Prostate gland (tissue), 2 donors: ENCODE results near the gene TRIO. TPM values are rescaled to one million over a fixed set of nuclear protein-coding genes. Genes with fewer than 3 reads are reported as not detected.

ENCODE experiments used
- DNase-seq: peaks from one replicate; pipeline ENCODE4 v3.0.0-alpha.2; 2019; ENCODE audit warnings: low spot score
- H3K27ac ChIP-seq, 2 donors: fragments of 200-600 bp; sonication (generic); 2 replicates each; pipeline ENCODE4 v1.5.1; 2017 to 2019
- H3K27me3 ChIP-seq: fragments of 200-600 bp; sonication (generic); replicated peaks from 2 replicates; pipeline ENCODE4 v1.5.1; 2019; ENCODE audit not compliant: insufficient read depth
- H3K36me3 ChIP-seq, 2 donors: fragments of 200-600 bp; sonication (generic); 1 replicate in 1 of 2; 2 replicates in 1 of 2; pipeline versions ENCODE4 v1.5.1 to v1.8.1; 2017 to 2019
- H3K4me1 ChIP-seq: fragments of 200-600 bp; sonication (generic); replicated peaks from 2 replicates; pipeline ENCODE4 v1.5.1; 2019
- H3K4me3 ChIP-seq, 2 donors: fragments of 200-600 bp; sonication (generic); 2 replicates each; pipeline ENCODE4 v1.5.1; 2017 to 2019
- H3K9me3 ChIP-seq: fragments of 200-600 bp; sonication (generic); 2 replicates; pipeline ENCODE4 v1.5.1; 2017
- CTCF ChIP-seq, 4 experiments: fragments of 200-600 bp in 2 of 4; fragments of 450-650 bp in 2 of 4; sonication (generic) in 2 of 4; IDR thresholded peaks; 1 replicate in 3 of 4; 2 replicates in 1 of 4; pipeline ENCODE4 v1.5.1; 2016 to 2019; ENCODE audit warnings: antibody characterized with exemption in 4 of 4, mild to moderate bottlenecking in 2 of 4, moderate library complexity in 2 of 4
- POLR2A ChIP-seq: fragments of 450-650 bp; IDR thresholded peaks from one replicate; pipeline ENCODE4 v1.6.1; 2016; ENCODE audit warnings: antibody characterized with exemption, mild to moderate bottlenecking
- POLR2AphosphoS5 ChIP-seq: sonication (generic); formaldehyde crosslinking; IDR thresholded peaks from one replicate; pipeline ENCODE4 v1.6.1; 2017; ENCODE audit warnings: antibody characterized with exemption
- WGBS: methylation state at CpG from one replicate; pipeline ENCODE4 v1.1.5; 2018; 5-methylcytosine and 5-hydroxymethylcytosine counted together
- intact Hi-C: fragments of 100-400 bp; cut with DNase I; formaldehyde crosslinking; loops from one replicate; pipeline ENCODE4 v1.14.2; 2022
- total RNA-seq, 2 donors: library from RNA; depleted of rRNA; stranded (reverse); fragments of >200 nt; gene quantifications; one replicate each; pipeline ENCODE4 v1.1.0, GENCODE V29; 2016

Gene TRIO
- total RNA-seq, 2 donors from 2014 or later: 90.3 to 197 TPM

DNA sequence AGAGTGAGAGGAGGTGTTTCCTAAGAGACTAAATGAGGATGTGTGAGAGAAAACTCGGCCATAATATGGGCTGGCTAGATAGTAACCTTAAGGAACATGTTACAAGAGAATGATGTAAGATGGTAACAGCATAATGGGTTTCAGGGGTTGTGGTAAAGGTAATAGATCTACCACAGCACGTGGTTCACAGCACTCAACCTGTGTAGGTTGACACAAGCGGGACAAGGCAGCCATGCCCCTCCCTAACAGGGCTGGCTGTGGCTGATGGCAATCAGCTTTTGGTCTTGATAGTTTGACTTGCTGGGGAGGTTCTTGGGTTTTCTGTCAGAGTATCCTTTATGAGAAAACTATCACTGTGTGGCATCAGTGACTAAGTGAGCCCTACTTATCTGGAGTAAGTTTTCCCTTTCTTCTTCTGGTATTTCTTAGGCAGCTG lies 138.6 kb downstream of the TRIO start:
- DNase-seq: no peak
- TF ChIP-seq CTCF (IDR thresholded peaks at IDR 0.05): no peak

GRCh38 chr5:14283139-14283538 lies 140.0 kb downstream of the TRIO start:
- H3K36me3 ChIP-seq: no peaks in the 10 kb centered on the region
- no peak for TF ChIP-seq POLR2A
- TF ChIP-seq POLR2AphosphoS5: no peak
- no peak for TF ChIP-seq CTCF (IDR thresholded peaks at IDR 0.05)
- DNase-seq: no peak
- 84% methylated on average over 4 of the region's 4 CpGs for WGBS
- H3K9me3 ChIP-seq: no peaks in the 10 kb centered on the region
- no peaks in the 10 kb centered on the region for H3K27me3 ChIP-seq
- intact Hi-C loops: no loop called here
- no peak overlapping the region for H3K27ac ChIP-seq
- H3K4me3 ChIP-seq: no peak overlapping the region
- H3K4me1 ChIP-seq: no peaks in the 10 kb centered on the region

More for the DNA sequence above, 138.6 kb downstream of the TRIO start:
- H3K36me3 ChIP-seq: no peaks in the 10 kb centered on the region
- no peak overlapping the region for H3K4me3 ChIP-seq
- no peaks in the 10 kb centered on the region for H3K9me3 ChIP-seq
- no peaks in the 10 kb centered on the region for H3K4me1 ChIP-seq
- no peaks in the 10 kb centered on the region for H3K27me3 ChIP-seq
- no peak overlapping the region for H3K27ac ChIP-seq
- intact Hi-C loops: no loop called here
- 73% methylated on average over 3 of the region's 3 CpGs for WGBS

DNA sequence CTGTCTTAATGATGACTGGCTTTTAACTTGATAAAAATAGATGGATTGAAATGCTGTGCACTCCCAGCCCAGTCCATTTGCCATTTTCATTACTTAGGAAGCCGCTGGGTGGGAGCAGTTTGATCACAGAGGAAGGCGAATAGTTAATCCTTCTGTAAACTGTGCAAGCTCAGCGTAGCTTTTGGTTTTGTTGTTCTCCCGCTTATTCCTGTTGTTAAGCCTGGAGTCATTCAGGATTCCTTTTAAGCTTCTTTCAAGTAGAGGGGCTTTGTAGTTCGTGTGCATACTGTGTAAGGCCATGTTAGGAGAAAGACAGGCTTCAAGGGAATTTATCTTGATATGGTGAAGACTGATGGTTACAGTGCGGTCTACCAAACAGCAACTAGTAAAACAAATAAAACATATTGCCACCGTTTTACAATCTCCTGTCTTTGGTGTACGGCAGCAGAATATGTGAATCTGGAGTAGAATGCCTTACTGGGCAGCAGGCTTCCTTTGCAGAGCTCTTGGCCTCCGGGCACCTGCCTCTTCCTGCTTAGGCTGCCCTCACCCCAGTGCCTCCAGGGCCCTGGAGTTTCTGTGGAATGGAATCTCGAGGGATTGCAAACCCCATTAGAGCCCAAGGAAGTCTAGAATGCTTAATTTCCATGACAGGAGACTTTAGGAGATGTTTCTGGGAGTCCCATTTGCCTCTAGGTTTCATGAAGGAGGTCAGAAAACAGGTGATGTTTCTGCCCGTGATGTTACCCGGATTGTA lies 141.4 kb downstream of the TRIO start:
- TF ChIP-seq CTCF (IDR thresholded peaks at IDR 0.05): no peak
- TF ChIP-seq POLR2AphosphoS5: no peak
- no peak for TF ChIP-seq POLR2A

GRCh38 chr5:14286007-14286406 lies 142.9 kb downstream of the TRIO start:
- 59% methylated on average over 3 of the region's 3 CpGs for WGBS
- intact Hi-C loops: no loop called here
- TF ChIP-seq POLR2A (no peak), CTCF (IDR thresholded peaks at IDR 0.05) (no peak), POLR2AphosphoS5 (no peak)
- Histone ChIP-seq H3K4me3 (no peak overlapping the region), H3K4me1 (no peaks in the 10 kb centered on the region), H3K27me3 (no peaks in the 10 kb centered on the region), H3K27ac (no peak overlapping the region), H3K9me3 (no peaks in the 10 kb centered on the region), H3K36me3 (no peaks in the 10 kb centered on the region)
- no peak for DNase-seq

More for the DNA sequence above, 141.4 kb downstream of the TRIO start:
- H3K36me3 ChIP-seq: no peaks in the 10 kb centered on the region
- no peak overlapping the region for H3K4me3 ChIP-seq
- DNase-seq: no peak
- H3K4me1 ChIP-seq: no peaks in the 10 kb centered on the region
- intact Hi-C loops: no loop called here
- 44% methylated on average over 12 of the region's 12 CpGs for WGBS
- peak overlapping the region; percentile 5 to 8 for H3K27ac ChIP-seq
- H3K27me3 ChIP-seq: no peaks in the 10 kb centered on the region
- no peaks in the 10 kb centered on the region for H3K9me3 ChIP-seq
